Ovary (tissue), 3 donors: ENCODE measurements around the gene EYA2.

ENCODE experiments used
- CTCF ChIP-seq, 3 donors: fragments of 450-650 bp in 2 of 3; fragments of 200-600 bp in 1 of 3; IDR thresholded peaks; one replicate each; pipeline versions ENCODE4 v1.5.1 to v1.8.0; 2016 to 2022; ENCODE audit warnings: antibody characterized with exemption in 3 of 3, mild to moderate bottlenecking in 1 of 3
- EP300 ChIP-seq: sonication (generic); formaldehyde crosslinking; IDR thresholded peaks from one replicate; pipeline ENCODE4 v1.6.1; 2017; ENCODE audit warnings: antibody characterized with exemption
- donor health status: DM: no; HTN: no; CAD: no.

- no peak for TF ChIP-seq CTCF (IDR thresholded peaks at IDR 0.05)
- TF ChIP-seq EP300: no peak
Observed at GRCh38 chr20:46928580-46929132, 34.0 kb downstream of the EYA2 start.
